ENCODE measurements around the gene HECTD2. TPM values are rescaled to one million over a fixed set of nuclear protein-coding genes. Genes with fewer than 3 reads are reported as not detected.

Gene HECTD2
- polyA plus RNA-seq, 1 donor from 2014 or later: 87.6 TPM

- no peak overlapping the region for H3K4me2 ChIP-seq (ENCODE audit: low read length)
- TF ChIP-seq, protein P1, sequence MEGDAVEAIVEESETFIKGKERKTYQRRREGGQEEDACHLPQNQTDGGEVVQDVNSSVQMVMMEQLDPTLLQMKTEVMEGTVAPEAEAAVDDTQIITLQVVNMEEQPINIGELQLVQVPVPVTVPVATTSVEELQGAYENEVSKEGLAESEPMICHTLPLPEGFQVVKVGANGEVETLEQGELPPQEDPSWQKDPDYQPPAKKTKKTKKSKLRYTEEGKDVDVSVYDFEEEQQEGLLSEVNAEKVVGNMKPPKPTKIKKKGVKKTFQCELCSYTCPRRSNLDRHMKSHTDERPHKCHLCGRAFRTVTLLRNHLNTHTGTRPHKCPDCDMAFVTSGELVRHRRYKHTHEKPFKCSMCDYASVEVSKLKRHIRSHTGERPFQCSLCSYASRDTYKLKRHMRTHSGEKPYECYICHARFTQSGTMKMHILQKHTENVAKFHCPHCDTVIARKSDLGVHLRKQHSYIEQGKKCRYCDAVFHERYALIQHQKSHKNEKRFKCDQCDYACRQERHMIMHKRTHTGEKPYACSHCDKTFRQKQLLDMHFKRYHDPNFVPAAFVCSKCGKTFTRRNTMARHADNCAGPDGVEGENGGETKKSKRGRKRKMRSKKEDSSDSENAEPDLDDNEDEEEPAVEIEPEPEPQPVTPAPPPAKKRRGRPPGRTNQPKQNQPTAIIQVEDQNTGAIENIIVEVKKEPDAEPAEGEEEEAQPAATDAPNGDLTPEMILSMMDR (IDR thresholded peaks at IDR 0.05; ENCODE audit: poor library complexity, severe bottlenecking): no peak
- TF ChIP-seq RAD21 (conservative IDR thresholded peaks at IDR 0.05): no peak
- no peak for TF ChIP-seq POLR2AphosphoS5 (IDR thresholded peaks at IDR 0.05)
- TF ChIP-seq MXI1 (conservative IDR thresholded peaks at IDR 0.05; ENCODE audit: poor library complexity, severe bottlenecking): no peak
- no peak overlapping the region for H3K4me3 ChIP-seq (ENCODE audit: low read length)
- no peaks in the 10 kb centered on the region for H3K9me2 ChIP-seq (ENCODE audit: insufficient read depth, low read length)
- H3K27me3 ChIP-seq (ENCODE audit: insufficient read depth, low read depth, low read length): no peaks in the 10 kb centered on the region
- no peaks in the 10 kb centered on the region for H3K79me2 ChIP-seq (replicated peaks; ENCODE audit: insufficient read depth, low read length)
- no peaks in the 10 kb centered on the region for H4K20me1 ChIP-seq (ENCODE audit: insufficient read depth)
- peaks cover 5% of the 10 kb centered on the region for H3K36me3 ChIP-seq (ENCODE audit: insufficient read depth, low read length)
- no peaks in the 10 kb centered on the region for H3F3A ChIP-seq (ENCODE audit: insufficient read depth, low read length, poor library complexity, severe bottlenecking)
- H2AFZ ChIP-seq (ENCODE audit: low read depth, low read length): no peak overlapping the region
- no peak overlapping the region for H3K9ac ChIP-seq (ENCODE audit: low read length)
- no peak overlapping the region for H3K27ac ChIP-seq (ENCODE audit: low read length)
- no peaks in the 10 kb centered on the region for H3K9me3 ChIP-seq (ENCODE audit: low read length)
Observed at GRCh38 chr10:91521439-91521838, 111.3 kb downstream of the HECTD2 start.

GRCh38 chr10:91525896-91526712 is 116.0 kb downstream of the HECTD2 start:
- TF ChIP-seq MXI1 (conservative IDR thresholded peaks at IDR 0.05; ENCODE audit: poor library complexity, severe bottlenecking): no peak
- TF ChIP-seq EP300 (conservative IDR thresholded peaks at IDR 0.05; ENCODE audit: poor library complexity, severe bottlenecking): no peak
- TF ChIP-seq POLR2AphosphoS5 (IDR thresholded peaks at IDR 0.05): no peak
- TF ChIP-seq REST (IDR thresholded peaks at IDR 0.05; ENCODE audit: borderline replicate concordance): no peak
- TF ChIP-seq, protein P1 (IDR thresholded peaks at IDR 0.05; ENCODE audit: poor library complexity, severe bottlenecking): no peak
- TF ChIP-seq TAF1 (IDR thresholded peaks at IDR 0.05; ENCODE audit: low read depth): no peak
- no peak for TF ChIP-seq SMC3 (conservative IDR thresholded peaks at IDR 0.05; ENCODE audit: poor library complexity)
- no peak for TF ChIP-seq EZH2 (IDR thresholded peaks at IDR 0.05; ENCODE audit: borderline replicate concordance, insufficient read depth, low read length, poor library complexity, severe bottlenecking)
- no peak for TF ChIP-seq RAD21 (conservative IDR thresholded peaks at IDR 0.05)
- Histone ChIP-seq H3K9ac (ENCODE audit: low read length) (no peak overlapping the region), H3K27ac (ENCODE audit: low read length) (no peak overlapping the region), H3K4me3 (ENCODE audit: low read length) (no peak overlapping the region), H3K9me3 (ENCODE audit: low read length) (no peaks in the 10 kb centered on the region), H3F3A (ENCODE audit: insufficient read depth, low read length, poor library complexity, severe bottlenecking) (no peaks in the 10 kb centered on the region), H3K36me3 (ENCODE audit: insufficient read depth, low read length) (no peaks in the 10 kb centered on the region), H4K20me1 (ENCODE audit: insufficient read depth) (no peaks in the 10 kb centered on the region), H3K4me2 (ENCODE audit: low read length) (no peak overlapping the region), H3K79me2 (replicated peaks; ENCODE audit: insufficient read depth, low read length) (no peaks in the 10 kb centered on the region), H3K9me2 (ENCODE audit: insufficient read depth, low read length) (no peaks in the 10 kb centered on the region), H3K27me3 (ENCODE audit: insufficient read depth, low read depth, low read length) (no peaks in the 10 kb centered on the region), H2AFZ (ENCODE audit: low read depth, low read length) (no peak overlapping the region)
